Hepatocyte (in vitro differentiated cells): Measurements from ENCODE around the gene SLC9A2. TPM values are rescaled to one million over a fixed set of nuclear protein-coding genes. Genes with fewer than 3 reads are reported as not detected.

Source experiments
- DNase-seq: peaks from one replicate; pipeline ENCODE4 v3.0.0-alpha.2; 2016; ENCODE audit warnings: low spot score
- H2AFZ ChIP-seq: fragments of 200-600 bp; sonication (generic); 2 replicates; pipeline ENCODE4 v1.6.0; 2016; ENCODE audit warnings: antibody characterized with exemption, mild to moderate bottlenecking
- H3K27ac ChIP-seq: fragments of 200-600 bp; sonication (generic); 2 replicates; pipeline ENCODE4 v1.5.1; 2016; ENCODE audit warnings: mild to moderate bottlenecking
- H3K27me3 ChIP-seq: fragments of 200-600 bp; sonication (generic); 2 replicates; pipeline ENCODE4 v1.6.1; 2016
- H3K36me3 ChIP-seq: fragments of 200-600 bp; sonication (generic); replicated peaks from 2 replicates; pipeline ENCODE4 v1.5.1; 2016; ENCODE audit warnings: low read depth; ENCODE audit not compliant: insufficient read depth
- H3K4me1 ChIP-seq: fragments of 200-600 bp; sonication (generic); 2 replicates; pipeline ENCODE4 v1.5.1; 2016; ENCODE audit warnings: mild to moderate bottlenecking, moderate library complexity; ENCODE audit not compliant: insufficient read depth
- H3K4me2 ChIP-seq: fragments of 200-600 bp; sonication (generic); 2 replicates; pipeline ENCODE4 v1.6.0; 2016
- H3K4me3 ChIP-seq: fragments of 200-600 bp; sonication (generic); 2 replicates; pipeline ENCODE4 v1.5.1; 2016; ENCODE audit warnings: mild to moderate bottlenecking
- H3K79me2 ChIP-seq: fragments of 200-600 bp; sonication (generic); 2 replicates; pipeline ENCODE4 v1.6.0; 2017; ENCODE audit warnings: mild to moderate bottlenecking
- H3K9me2 ChIP-seq: fragments of 200-600 bp; sonication (generic); replicated peaks from 2 replicates; pipeline ENCODE4 v1.6.0; 2017; ENCODE audit warnings: mild to moderate bottlenecking; ENCODE audit not compliant: insufficient read depth
- H3K9me3 ChIP-seq: fragments of 200-600 bp; sonication (generic); 2 replicates; pipeline ENCODE4 v1.5.1; 2016; ENCODE audit warnings: low read depth, mild to moderate bottlenecking
- H4K20me1 ChIP-seq: fragments of 200-600 bp; sonication (generic); 2 replicates; pipeline ENCODE4 v1.6.0; 2016; ENCODE audit warnings: mild to moderate bottlenecking; ENCODE audit not compliant: insufficient read depth, poor library complexity, severe bottlenecking
- EZH2 ChIP-seq: fragments of 200-600 bp; sonication (generic); IDR thresholded peaks from 2 replicates; pipeline ENCODE4 v1.6.1; 2016; ENCODE audit warnings: antibody characterized with exemption, mild to moderate bottlenecking, borderline replicate concordance
- EZH2phosphoT487 ChIP-seq: fragments of 200-600 bp; sonication (generic); IDR thresholded peaks from one replicate; pipeline ENCODE4 v1.6.1; 2018; ENCODE audit warnings: antibody characterized with exemption, mild to moderate bottlenecking, low read depth, moderate library complexity; ENCODE audit not compliant: unreplicated experiment, severe bottlenecking
- WGBS: methylation state at CpG from one replicate; pipeline ENCODE4 v1.1.6; 2016; ENCODE audit warnings: low lambda C conversion rate; ENCODE audit errors: missing lambda C conversion rate; 5-methylcytosine and 5-hydroxymethylcytosine counted together
- polyA plus RNA-seq: library from polyadenylated mRNA; unstranded; fragments of >200 nt; fragmentation: Nextera tagmentation; extraction: Ambion mirVana; gene quantifications from 2 replicates; pipeline ENCODE4 v1.2.1, GENCODE V29; 2016
- total RNA-seq: library from RNA; depleted of rRNA; stranded (reverse); fragments of >200 nt; gene quantifications from 2 replicates; pipeline ENCODE4 v1.2.3, GENCODE V29; 2014
- TF ChIP-seq, protein P1 (sequence below): fragments of 200-600 bp; sonication (generic); IDR thresholded peaks from 2 replicates; pipeline ENCODE4 v1.5.1; 2016; ENCODE audit warnings: antibody characterized with exemption, mild to moderate bottlenecking; ENCODE audit not compliant: poor library complexity

Gene SLC9A2
- total and polyA plus RNA-seq, 2 experiments from 2014 or later, result 1.1 to 2.1 TPM

DNA sequence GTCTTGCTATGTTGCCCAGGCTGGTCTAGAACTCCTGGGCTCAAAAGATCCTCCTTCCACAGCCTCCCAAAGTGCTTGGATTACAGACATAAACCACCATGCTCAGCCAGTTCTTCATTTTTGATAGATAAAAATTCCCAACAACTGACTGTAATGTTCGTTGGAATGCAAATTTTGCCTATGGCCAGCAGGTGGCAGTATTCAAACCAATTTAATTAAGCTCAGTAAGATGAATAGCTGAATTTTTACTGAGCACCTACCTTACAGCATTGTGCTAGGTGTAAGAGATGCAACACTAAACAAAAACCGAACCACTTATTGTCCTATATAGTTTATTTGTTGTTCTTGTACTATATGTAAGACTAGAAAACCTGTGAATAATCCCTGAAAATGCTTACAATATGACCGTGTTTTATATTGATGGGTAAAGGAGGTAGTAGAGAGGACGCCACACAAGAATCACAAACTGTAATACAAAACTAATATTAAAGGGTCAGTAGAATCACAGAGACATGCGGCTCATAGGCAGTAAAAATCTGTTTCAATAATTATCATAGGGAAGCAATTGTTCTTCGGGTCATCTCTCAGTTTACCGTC is 134.3 kb downstream of the SLC9A2 start:
- Histone ChIP-seq H3K4me1 (no peaks in the 10 kb centered on the region), H3K79me2 (no peaks in the 10 kb centered on the region), H3K27ac (no peak overlapping the region), H3K4me3 (no peak overlapping the region), H3K9me3 (no peaks in the 10 kb centered on the region), H3K27me3 (no peaks in the 10 kb centered on the region), H3K9me2 (no peaks in the 10 kb centered on the region), H2AFZ (no peak overlapping the region), H4K20me1 (no peaks in the 10 kb centered on the region), H3K36me3 (no peaks in the 10 kb centered on the region), H3K4me2 (no peak overlapping the region)
- WGBS, result 70% methylated on average over 7 of the region's 7 CpGs
- no peak for TF ChIP-seq EZH2
- TF ChIP-seq, protein P1, sequence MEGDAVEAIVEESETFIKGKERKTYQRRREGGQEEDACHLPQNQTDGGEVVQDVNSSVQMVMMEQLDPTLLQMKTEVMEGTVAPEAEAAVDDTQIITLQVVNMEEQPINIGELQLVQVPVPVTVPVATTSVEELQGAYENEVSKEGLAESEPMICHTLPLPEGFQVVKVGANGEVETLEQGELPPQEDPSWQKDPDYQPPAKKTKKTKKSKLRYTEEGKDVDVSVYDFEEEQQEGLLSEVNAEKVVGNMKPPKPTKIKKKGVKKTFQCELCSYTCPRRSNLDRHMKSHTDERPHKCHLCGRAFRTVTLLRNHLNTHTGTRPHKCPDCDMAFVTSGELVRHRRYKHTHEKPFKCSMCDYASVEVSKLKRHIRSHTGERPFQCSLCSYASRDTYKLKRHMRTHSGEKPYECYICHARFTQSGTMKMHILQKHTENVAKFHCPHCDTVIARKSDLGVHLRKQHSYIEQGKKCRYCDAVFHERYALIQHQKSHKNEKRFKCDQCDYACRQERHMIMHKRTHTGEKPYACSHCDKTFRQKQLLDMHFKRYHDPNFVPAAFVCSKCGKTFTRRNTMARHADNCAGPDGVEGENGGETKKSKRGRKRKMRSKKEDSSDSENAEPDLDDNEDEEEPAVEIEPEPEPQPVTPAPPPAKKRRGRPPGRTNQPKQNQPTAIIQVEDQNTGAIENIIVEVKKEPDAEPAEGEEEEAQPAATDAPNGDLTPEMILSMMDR, result peak; percentile 78
- peak; percentile 71 for DNase-seq

DNA sequence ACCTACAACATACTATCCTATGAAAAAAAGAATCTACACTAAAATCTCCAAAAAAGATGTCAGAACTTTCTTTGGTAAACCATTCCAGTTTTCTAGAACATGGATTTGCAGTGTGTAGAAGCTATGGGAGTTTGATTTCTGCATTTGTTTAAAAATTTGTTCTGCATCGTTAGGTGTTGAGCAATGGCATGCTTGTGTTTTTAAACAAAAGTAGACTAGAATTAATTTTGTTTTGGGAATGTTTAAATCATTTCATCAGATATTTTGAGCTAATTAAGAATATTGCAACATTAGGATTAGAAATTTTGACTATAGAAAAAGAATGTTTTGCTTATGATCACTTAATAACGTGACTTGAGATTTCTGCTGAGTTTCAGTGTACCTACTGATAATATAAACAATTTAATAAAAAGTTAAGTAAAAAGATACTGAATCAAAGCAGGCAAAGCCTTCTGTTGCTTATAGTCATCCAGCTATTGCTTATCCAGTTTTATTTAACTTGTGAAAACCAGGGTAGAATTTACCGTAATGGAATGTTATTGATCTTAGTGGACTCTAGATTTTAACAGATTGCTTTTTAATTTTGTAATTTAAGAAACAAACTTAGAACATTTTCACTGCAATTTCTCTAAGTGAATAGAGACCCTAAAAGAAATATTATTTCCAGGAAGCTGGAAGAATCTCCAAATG is 135.2 kb downstream of the SLC9A2 start:
- no peaks in the 10 kb centered on the region for H3K4me1 ChIP-seq
- H3K9me3 ChIP-seq, result no peaks in the 10 kb centered on the region
- H4K20me1 ChIP-seq, result no peaks in the 10 kb centered on the region
- H3K9me2 ChIP-seq, result no peaks in the 10 kb centered on the region
- H3K36me3 ChIP-seq, result no peaks in the 10 kb centered on the region
- no peaks in the 10 kb centered on the region for H3K79me2 ChIP-seq
- H3K27ac ChIP-seq, result no peak overlapping the region
- no peak overlapping the region for H3K4me3 ChIP-seq
- TF ChIP-seq, protein P1, result no peak
- TF ChIP-seq EZH2 (no peak), EZH2phosphoT487 (no peak)
- WGBS, result 63% methylated on average over 3 of the region's 3 CpGs
- no peak overlapping the region for H3K4me2 ChIP-seq
- H2AFZ ChIP-seq, result no peak overlapping the region
- H3K27me3 ChIP-seq, result no peaks in the 10 kb centered on the region
- no peak for DNase-seq

DNA sequence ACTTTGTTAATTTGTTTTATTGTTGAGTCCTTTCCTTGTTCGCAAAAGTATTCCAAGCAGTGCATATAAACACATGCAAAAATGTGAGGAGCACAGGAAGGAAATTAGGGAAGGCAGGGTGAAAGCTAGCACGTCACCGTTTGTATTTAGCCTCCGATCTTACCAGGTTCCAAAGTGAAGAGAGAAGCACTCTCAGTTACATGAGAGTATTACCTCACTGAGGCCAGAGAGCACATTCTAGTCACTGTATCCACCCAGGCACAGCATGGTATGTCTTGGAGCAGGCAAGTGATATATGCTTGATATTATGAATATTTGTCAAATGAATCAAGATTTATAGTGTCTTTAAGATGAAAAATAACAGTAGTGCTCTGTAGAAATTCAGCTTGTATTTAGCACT is 135.9 kb downstream of the SLC9A2 start:
- no peaks in the 10 kb centered on the region for H3K36me3 ChIP-seq
- H3K4me3 ChIP-seq, result no peak overlapping the region
- WGBS, result 74% methylated on average over 4 of the region's 4 CpGs
- H3K27me3 ChIP-seq, result no peaks in the 10 kb centered on the region
- no peaks in the 10 kb centered on the region for H3K9me2 ChIP-seq
- H3K4me1 ChIP-seq, result no peaks in the 10 kb centered on the region
- no peak for TF ChIP-seq EZH2phosphoT487
- no peak for TF ChIP-seq EZH2
- TF ChIP-seq, protein P1, result no peak
- H4K20me1 ChIP-seq, result no peaks in the 10 kb centered on the region
- no peak overlapping the region for H2AFZ ChIP-seq
- no peak overlapping the region for H3K27ac ChIP-seq
- H3K79me2 ChIP-seq, result no peaks in the 10 kb centered on the region
- DNase-seq, result no peak
- H3K9me3 ChIP-seq, result no peaks in the 10 kb centered on the region
- no peak overlapping the region for H3K4me2 ChIP-seq
